GM19023 (cell line): ENCODE results near the gene USP37.
A peak's percentile ranks its signal among the peaks of the same experiment; 100 is the strongest.

Experiments used
- ATAC-seq: cut with Tn5 transposase; IDR thresholded peaks from one replicate; pipeline ENCODE4 v1.9.1; 2021; ENCODE audit warnings: mild to moderate bottlenecking, moderate library complexity; ENCODE audit not compliant: unreplicated experiment

USP37 gene

GRCh38 chr2:218432676-218433365 is 135.3 kb downstream of the USP37 start:
- ATAC-seq = no peak

GRCh38 chr2:218431878-218432277 is 136.3 kb downstream of the USP37 start:
- no peak for ATAC-seq

GRCh38 chr2:218430721-218431120 is 137.4 kb downstream of the USP37 start:
- no peak for ATAC-seq

- ATAC-seq = no peak
Observed at GRCh38 chr2:218429911-218430692, 138.0 kb downstream of the USP37 start.

GRCh38 chr2:218428846-218429558 is 139.1 kb downstream of the USP37 start:
- ATAC-seq = no peak

GRCh38 chr2:218427741-218428140 is 140.4 kb downstream of the USP37 start:
- no peak for ATAC-seq

- no peak for ATAC-seq
Observed at GRCh38 chr2:218425531-218425930, 142.6 kb downstream of the USP37 start.

- no peak for ATAC-seq
Observed at GRCh38 chr2:218423584-218423983, 144.6 kb downstream of the USP37 start.

- no peak for ATAC-seq
Observed at GRCh38 chr2:218422403-218423086, 145.6 kb downstream of the USP37 start.

GRCh38 chr2:218421027-218421426 is 147.1 kb downstream of the USP37 start:
- ATAC-seq = no peak

- ATAC-seq = no peak
Observed at GRCh38 chr2:218419630-218420216, 148.4 kb downstream of the USP37 start.

GRCh38 chr2:218418717-218419458 is 149.3 kb downstream of the USP37 start, which contains the start of gene VIL1:
TSS of gene VIL1 (plus strand) at chr2:218419123. CDS start at chr2:218423779, 4,656 bp downstream.
- no peak for ATAC-seq

- no peak for ATAC-seq
Observed at GRCh38 chr2:218418321-218418716, 149.8 kb downstream of the USP37 start.

GRCh38 chr2:218407717-218408116 is 160.4 kb downstream of the USP37 start:
- no peak for ATAC-seq

GRCh38 chr2:218406949-218407618 is 161.1 kb downstream of the USP37 start:
- peak; percentile 2 for ATAC-seq

GRCh38 chr2:218406209-218406948 is 161.8 kb downstream of the USP37 start:
- ATAC-seq = peak; percentile 78

GRCh38 chr2:218405746-218406208 is 162.4 kb downstream of the USP37 start:
- ATAC-seq = peak; percentile 19

GRCh38 chr2:218405086-218405745 is 162.9 kb downstream of the USP37 start:
- no peak for ATAC-seq
